Astrocyte (in vitro differentiated cells and primary cell): ENCODE measurements around the gene THADA.

Experiments used
- EZH2 ChIP-seq: IDR thresholded peaks from 2 replicates; pipeline ENCODE4 v1.6.1; 2012; ENCODE audit warnings: mild to moderate bottlenecking, low read length, inconsistent platforms; ENCODE audit not compliant: insufficient read depth
- TF ChIP-seq, protein P1 (sequence below): IDR thresholded peaks from 2 replicates; pipeline ENCODE4 v1.5.1; 2011; ENCODE audit warnings: low read depth, mild to moderate bottlenecking, inconsistent platforms, low read length, moderate library complexity; ENCODE audit not compliant: insufficient read depth

DNA sequence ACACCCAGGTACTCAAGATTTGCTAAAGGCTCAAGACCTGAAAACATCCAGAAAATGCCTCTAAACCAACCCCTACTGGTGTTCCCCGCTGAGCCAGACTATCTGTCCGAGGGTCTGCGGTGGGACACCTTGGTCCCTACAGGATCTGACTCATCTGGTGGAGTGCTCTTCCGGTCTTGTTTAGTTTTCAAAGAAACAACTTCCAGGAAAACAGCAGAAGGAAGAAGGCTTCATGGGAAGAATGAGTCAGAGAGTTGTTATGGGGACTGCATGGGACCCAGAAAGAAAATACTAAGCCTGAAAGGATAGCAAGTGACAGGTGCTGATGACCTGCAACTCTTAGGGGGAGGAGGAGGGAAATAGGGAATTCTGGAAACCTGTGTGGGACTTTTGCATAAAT, 410.7 kb downstream of the THADA start:
- TF ChIP-seq, protein P1, sequence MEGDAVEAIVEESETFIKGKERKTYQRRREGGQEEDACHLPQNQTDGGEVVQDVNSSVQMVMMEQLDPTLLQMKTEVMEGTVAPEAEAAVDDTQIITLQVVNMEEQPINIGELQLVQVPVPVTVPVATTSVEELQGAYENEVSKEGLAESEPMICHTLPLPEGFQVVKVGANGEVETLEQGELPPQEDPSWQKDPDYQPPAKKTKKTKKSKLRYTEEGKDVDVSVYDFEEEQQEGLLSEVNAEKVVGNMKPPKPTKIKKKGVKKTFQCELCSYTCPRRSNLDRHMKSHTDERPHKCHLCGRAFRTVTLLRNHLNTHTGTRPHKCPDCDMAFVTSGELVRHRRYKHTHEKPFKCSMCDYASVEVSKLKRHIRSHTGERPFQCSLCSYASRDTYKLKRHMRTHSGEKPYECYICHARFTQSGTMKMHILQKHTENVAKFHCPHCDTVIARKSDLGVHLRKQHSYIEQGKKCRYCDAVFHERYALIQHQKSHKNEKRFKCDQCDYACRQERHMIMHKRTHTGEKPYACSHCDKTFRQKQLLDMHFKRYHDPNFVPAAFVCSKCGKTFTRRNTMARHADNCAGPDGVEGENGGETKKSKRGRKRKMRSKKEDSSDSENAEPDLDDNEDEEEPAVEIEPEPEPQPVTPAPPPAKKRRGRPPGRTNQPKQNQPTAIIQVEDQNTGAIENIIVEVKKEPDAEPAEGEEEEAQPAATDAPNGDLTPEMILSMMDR, result no peak
- no peak for TF ChIP-seq EZH2
